H1 (cell line): ENCODE data around the gene NAA16. TPM values are rescaled to one million over a fixed set of nuclear protein-coding genes. Genes with fewer than 3 reads are reported as not detected.

ENCODE experiments used
- BCL11A ChIP-seq, 2 experiments: IDR thresholded peaks; one replicate each; pipeline ENCODE4 v1.6.1; 2011; ENCODE audit warnings: low read depth in 2 of 2, low read length in 2 of 2, mild to moderate bottlenecking in 2 of 2
- KDM1A ChIP-seq: fragments of 200-600, 300-600 bp; sonication (generic); IDR thresholded peaks from 2 replicates; pipeline ENCODE4 v1.7.1; 2016; ENCODE audit warnings: mild to moderate bottlenecking, low read length, borderline replicate concordance
- POLR2AphosphoS5 ChIP-seq: IDR thresholded peaks from 2 replicates; pipeline ENCODE4 v1.6.1; 2011; ENCODE audit warnings: low read depth, low read length
- SP4 ChIP-seq: IDR thresholded peaks from 2 replicates; pipeline ENCODE4 v1.6.1; 2012; ENCODE audit warnings: low read length, inconsistent platforms
- TAF1 ChIP-seq: IDR thresholded peaks from 2 replicates; pipeline ENCODE4 v1.6.1; 2011; ENCODE audit warnings: mild to moderate bottlenecking, low read depth, low read length
- polyA plus RNA-seq, 7 experiments: library from polyadenylated mRNA; depleted of rRNA in 3 of 7; stranded (reverse) in 5 of 7; unstranded in 2 of 7; fragments of >200 nt in 5 of 7; fragments of 200-250 nt in 2 of 7; gene quantifications; 1 replicate in 5 of 7; 2 replicates in 1 of 7; 4 replicates in 1 of 7; pipeline versions ENCODE4 v1.2.1 to v1.2.3, GENCODE V29; 2011 to 2013; ENCODE audit warnings: missing spikeins in 2 of 7, mixed read lengths in 2 of 7
- total RNA-seq: library from RNA; stranded (reverse); fragmentation: NEBNext Ultra II Directional; extraction: Animal tissue kit (Norgen Biotek cat#: 25700); gene quantifications from 2 replicates; pipeline ENCODE4 v1.2.1, GENCODE V29; 2021

The NAA16 gene
- total and polyA plus RNA-seq, 2 of the 8 experiments (the other 6 are each of a cell fraction or from before 2014, with no cell fraction given) = 11.4 to 40.0 TPM

- TF ChIP-seq TAF1 = no peak
- TF ChIP-seq SP4 = no peak
- no peak for TF ChIP-seq KDM1A
- no peak for TF ChIP-seq BCL11A (IDR thresholded peaks at IDR 0.05; ENCODE audit: low read depth in 2 of 2, low read length in 2 of 2)
- TF ChIP-seq POLR2AphosphoS5 = no peak
- TF ChIP-seq, all 59 proteins: peak for 0
Observed at GRCh38 chr13:41302743-41303142, 8.3 kb upstream of the NAA16 start (continued).
